Hematopoietic multipotent progenitor cell treated with erythropoietin and hydrocortisone succinate and interleukin-3 and kit ligand, for 17 days (in vitro differentiated cells): ENCODE measurements around the gene NOC3L.
"Not testable (repeated sequence)": the region's sequence is repeated elsewhere in the genome, so short reads cannot be mapped to it uniquely, and the experiment has no call there.

Experiments used
- DNase-seq: peaks from one replicate; pipeline ENCODE4 v3.0.0-alpha.2; 2015; ENCODE audit warnings: low spot score

The NOC3L gene

DNA sequence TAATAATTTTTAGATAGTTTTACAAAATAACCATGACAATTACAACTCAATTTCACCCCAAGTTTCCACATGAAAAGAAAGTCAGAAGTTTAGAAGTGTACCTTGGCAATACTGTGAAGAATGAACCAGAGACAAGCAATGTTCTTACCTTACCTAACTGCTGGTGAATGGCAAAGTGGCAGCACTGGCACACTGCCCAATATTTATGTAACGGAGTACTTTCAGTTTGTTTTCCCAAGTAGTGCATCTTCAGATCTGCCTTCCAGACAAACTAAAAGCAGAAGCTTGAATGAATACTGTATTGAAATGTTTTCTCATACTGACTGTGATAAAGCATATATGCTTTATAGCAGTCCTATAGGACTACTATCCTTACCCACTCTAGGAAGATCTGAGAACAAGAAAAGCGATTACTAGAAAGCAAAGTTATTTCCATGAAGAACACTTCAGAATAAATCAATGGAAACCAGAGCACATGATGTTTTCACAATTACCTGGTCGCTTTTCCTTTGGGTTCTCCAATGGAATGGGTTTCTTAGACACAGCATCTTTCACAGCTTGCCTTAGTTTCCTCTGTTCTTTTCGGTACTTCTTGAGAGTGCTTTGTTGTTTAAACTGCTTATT, 1.5 kb downstream of the NOC3L start:
- DNase-seq = peak; percentile 77

DNA sequence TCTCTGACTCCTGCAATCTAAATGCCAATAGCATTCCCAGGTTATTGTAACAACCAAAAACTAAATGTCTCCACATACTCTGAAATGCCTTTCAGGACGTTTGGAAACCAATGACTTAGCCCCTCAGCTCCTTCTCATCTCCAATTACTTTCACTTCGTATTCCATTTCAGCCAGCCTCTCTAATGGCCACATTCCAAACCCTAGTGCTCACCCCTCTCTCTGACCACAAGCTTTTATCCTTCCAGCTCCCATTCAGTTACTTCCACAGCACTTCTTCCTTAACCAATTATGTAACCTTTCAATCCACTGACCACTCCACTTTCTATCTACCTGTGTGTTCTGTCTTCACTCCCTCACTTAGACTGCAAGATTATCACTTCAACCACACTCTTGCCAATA, 4.3 kb downstream of the NOC3L start:
- DNase-seq = no peak

GRCh38 chr10:94357193-94357592, 5.5 kb downstream of the NOC3L start:
- no peak for DNase-seq

DNA sequence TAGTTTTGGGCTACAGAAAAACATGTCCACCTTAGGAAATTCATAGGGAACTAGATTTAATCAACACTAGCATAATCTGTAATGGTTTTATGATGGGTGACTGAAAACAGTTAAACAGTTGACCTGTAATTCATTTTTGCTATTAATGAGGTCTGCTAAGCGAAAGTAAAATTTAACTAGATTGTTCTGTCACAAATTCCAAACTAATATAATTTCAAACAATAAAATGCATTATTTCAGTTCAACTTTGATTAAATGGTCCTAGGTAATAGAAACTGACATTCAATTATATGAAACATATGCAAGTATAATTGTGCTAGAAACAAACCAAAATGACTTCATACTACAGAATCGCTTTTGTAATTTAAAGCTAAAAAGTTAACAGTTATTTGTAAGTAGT, 6.9 kb downstream of the NOC3L start:
- no peak for DNase-seq

GRCh38 chr10:94353336-94353735, 9.4 kb downstream of the NOC3L start:
- DNase-seq = peak; percentile 33

GRCh38 chr10:94351089-94351488, 11.7 kb downstream of the NOC3L start:
- DNase-seq = no peak

DNA sequence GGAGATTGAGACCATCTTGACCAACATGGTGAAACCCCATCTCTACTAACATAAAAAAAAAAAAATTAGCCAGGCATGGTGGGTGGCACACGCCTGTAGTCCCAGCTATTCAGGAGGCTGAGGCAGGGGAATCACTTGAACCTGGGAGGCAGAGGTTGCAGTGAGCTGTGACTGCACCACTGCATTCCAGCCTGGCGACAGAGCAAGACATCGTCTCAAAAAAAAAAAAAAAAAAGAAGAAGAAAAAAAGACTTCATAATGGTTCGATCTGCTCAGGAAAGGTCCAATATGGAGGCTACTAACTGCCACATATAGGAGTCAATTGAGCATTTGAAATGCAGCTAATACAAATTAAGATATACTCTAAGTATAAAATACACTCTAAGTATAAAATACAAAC, 12.2 kb downstream of the NOC3L start:
- DNase-seq = not testable (repeated sequence)

DNA sequence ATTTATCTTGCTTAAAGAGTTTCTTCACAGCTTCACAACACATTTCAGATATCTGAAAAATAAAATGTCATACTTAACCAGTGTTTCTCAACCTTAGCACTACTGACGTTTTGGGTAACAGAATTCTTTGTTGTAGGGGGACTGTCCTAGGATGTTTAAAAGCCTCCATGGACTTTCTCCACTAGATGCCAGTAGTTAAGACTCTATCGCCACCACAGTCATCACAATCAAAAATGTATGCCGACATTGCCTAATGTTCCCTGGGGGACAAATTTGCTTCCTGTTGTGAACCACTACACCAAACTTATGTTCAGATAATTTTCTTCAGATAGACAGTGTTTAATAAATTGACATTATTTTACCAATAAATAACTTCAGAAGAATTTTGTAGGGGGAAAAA, 13.4 kb downstream of the NOC3L start:
- DNase-seq = no peak

- no peak for DNase-seq
Measured at GRCh38 chr10:94344522-94345122, 18.1 kb downstream of the NOC3L start.

DNA sequence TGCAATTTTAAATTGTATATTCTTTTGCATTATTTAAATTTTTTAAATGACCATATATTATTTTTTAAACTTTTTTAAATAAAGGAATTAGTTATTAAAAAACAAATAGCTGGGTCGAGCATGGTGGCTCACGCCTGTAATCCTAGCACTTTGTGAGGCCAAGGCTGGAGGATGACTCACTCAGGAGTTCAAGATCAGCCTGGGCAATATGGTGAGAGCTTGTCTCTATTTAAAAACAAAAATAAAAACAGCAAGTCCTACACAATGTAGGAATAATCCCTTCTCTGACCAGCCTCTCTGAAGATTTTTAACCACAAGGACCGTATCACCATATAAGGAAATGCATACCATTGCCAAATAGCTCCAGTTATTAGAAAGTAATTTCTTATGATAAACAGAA, 19.6 kb downstream of the NOC3L start:
- no peak for DNase-seq

- no peak for DNase-seq
Measured at GRCh38 chr10:94334857-94335256, 27.9 kb downstream of the NOC3L start.

DNA sequence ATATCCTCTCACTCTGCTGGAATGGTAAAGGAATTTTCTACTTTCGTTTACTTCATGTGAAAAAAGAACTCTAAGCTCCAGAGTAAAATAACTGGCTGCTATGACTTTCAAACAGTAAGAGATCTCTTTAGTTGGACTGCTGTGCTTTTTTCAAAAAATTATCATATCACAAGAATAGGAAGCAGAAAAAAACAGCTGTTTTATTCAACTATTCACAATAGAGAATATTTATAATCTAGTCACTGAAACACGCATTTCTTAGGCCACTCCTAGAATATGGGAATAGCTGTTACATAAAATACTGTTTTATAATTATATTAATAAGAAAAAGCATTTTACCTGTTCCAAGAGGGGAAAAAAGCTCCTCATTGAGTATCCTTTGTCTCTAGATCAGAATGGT, 29.7 kb downstream of the NOC3L start:
- no peak for DNase-seq

GRCh38 chr10:94328613-94329012, 34.1 kb downstream of the NOC3L start:
- no peak for DNase-seq

DNA sequence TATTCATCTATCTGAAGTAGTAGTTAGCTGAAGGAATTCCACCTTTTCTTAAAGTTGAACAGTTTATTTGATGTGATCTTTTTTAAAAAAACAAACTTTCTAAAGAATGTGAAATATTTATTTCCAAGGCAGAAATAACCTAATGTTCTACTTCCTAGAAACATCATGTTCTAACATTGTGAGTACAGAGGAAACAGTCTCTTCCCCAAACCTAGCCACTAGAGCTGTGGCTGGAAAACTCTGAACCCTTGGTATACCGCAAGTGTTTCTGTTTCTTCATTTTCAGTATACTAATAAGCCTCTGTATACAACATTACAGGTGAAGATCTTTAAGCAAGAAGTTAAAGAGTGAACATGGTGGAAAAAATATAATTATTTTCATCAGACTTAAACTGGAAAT, 35.1 kb downstream of the NOC3L start:
- no peak for DNase-seq

GRCh38 chr10:94324609-94325233, 38.0 kb downstream of the NOC3L start:
- no peak for DNase-seq

DNA sequence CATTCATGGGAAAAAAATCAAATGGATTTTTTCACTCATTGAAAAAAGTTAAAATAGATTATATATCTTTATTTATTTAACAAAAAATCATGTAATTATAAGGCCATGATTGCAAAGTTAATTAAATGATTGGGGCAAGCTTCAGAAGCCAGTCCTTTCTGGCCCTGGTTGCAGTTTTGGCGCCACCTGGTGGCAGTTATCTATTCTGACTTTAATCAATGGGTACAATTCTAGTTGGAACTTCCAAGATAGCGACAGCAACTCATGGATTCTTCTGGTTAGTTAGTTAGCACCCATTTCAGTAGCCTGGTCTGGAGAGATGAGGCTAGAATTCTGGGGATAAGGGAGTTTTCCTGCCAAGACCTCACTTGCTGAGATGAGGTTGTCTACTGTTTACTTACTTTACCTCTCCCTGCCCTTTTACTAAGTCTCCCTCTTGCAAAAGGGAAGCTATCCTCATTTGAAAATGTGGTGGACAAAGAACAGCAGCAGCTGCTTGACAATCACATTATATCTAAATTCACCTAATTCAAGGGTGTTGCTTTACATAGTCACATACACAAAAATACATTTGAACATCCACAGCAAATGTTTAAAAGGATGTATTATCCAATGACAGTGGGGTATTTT, 42.3 kb downstream of the NOC3L start:
- DNase-seq = peak; percentile 69

GRCh38 chr10:94316560-94316959, 46.2 kb downstream of the NOC3L start:
- DNase-seq = no peak

- DNase-seq = no peak
Measured at GRCh38 chr10:94315975-94316464, 46.7 kb downstream of the NOC3L start.

DNA sequence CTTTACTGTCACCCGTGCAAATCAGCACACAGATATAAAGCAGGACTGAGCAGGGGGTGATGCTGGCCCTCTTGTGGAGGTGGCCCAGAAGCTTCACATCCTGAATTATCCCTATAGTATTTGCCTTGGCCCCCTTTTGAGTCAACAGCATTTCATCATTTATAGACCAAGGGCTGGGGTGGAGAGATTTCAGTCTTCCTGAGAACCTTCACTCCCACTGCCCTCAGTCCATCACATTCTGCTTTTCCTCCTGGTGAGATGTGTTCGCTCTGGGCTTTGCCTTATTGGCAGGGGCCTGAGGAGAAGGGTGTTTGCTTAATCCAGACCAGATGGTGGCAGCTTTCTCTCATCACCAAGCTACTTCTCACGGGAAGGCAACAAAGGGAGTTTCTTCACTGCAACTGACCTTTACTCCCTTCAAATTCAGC, 47.7 kb downstream of the NOC3L start:
- DNase-seq = no peak

DNA sequence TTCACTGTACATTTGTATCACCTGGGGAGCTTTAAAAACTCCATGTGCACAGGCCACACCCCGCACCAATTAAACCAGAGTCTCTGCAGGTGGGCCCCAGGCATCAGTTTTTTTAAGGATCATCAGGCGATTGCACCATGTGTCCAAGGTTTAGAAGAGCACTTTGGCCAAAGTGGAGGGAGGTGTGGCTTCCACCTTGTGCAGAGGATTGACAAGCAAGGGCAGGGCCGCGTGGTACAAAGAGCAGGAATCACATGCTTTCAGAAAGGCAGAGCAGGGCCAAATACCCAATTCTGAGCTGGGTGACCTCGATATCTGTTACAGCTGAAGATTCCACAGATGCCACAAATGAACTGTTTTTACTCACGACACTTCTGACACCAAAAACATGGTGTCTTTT, 52.4 kb downstream of the NOC3L start:
- no peak for DNase-seq

- DNase-seq = no peak
Measured at GRCh38 chr10:94308866-94309265, 53.9 kb downstream of the NOC3L start.

DNA sequence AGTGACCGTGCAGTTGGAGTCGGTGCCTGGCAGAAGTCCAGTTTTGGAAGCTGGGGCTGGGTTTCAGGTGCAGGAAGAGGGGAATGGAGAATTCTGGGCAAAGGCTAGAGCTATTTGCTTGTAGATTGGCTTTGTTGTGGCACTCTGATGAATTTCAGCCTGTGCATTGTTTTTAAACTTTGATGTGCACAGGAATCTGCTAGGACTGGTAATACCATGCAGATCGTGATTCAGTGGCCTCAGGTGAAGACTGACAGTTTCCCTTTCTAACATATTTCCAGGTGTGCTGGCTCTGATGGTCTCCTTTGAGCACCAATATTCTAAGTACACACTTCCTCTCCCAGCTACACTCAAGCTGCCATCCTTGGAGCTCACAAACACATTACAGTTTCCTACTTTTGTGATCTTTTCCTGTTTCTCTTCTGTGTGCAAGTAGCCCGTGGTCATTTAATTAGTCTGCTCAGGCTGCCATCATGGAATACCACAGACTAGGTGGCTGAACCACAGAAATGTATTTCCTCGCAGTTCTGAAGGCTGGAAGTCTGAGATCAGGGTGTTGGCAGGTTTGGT, 55.6 kb downstream of the NOC3L start:
- no peak for DNase-seq

DNA sequence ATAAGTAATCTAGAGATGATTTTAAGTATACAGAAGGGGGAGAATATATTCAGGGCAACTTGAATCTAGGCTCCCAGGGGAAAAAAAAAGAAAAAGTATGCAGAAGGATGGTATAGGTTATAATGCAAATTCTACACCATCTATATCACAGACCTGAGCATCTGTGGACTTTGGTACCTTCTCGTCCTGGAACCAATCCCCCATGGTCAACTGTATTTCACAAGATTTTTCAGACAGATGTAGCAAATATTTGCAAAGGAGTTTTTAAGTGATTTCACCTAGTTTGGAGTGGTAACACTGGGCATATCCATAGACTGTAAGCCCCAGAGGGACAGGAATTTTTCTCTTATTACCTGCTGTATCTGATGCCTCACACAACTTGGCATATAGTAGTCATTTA, 58.8 kb downstream of the NOC3L start:
- no peak for DNase-seq
